Epithelial cell of esophagus (primary cell): ENCODE data around the gene IL17RA.

Experiments
- DNase-seq: peaks from one replicate; pipeline ENCODE4 v3.0.0; 2010; ENCODE audit warnings: low read depth
- H3K4me3 ChIP-seq: 2 replicates; pipeline ENCODE4 v1.5.1; 2011; ENCODE audit warnings: mild to moderate bottlenecking, low read length, control low read depth
- CTCF ChIP-seq: IDR thresholded peaks from 2 replicates; pipeline ENCODE4 v1.5.1; 2011; ENCODE audit warnings: low read depth, mild to moderate bottlenecking, low read length, control low read depth, inconsistent platforms; ENCODE audit not compliant: insufficient read depth; ENCODE audit errors: missing control alignments

Gene IL17RA

GRCh38 chr22:17083811-17084441, 874 bp upstream of the IL17RA start:
- no peak for TF ChIP-seq CTCF
- DNase-seq, result no peak
- H3K4me3 ChIP-seq, result no peak overlapping the region

GRCh38 chr22:17085277-17086181, 729 bp downstream of the IL17RA start:
- peak; percentile 35 for DNase-seq
- peak overlapping the region; percentile 82 for H3K4me3 ChIP-seq
- no peak for TF ChIP-seq CTCF

DNA sequence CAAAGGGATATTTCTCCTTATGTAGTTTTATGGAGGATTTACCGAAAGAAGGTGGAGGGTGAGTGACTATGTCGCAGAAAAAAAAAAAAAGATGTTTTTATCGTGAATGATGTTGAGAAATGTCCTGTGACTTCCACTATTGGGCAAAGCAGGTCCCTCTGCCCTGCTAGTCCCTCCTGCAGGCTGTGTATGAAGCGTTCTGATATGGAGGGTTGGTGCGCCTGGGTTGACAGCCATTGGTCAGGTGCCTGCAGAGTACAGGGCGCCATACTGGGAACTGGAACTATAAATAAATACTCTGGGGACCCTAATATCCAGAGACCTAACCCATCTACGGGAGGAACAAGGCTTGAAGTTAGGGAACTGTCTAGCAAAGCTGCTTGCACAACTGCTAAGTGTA, 1.5 kb downstream of the IL17RA start:
- TF ChIP-seq CTCF, result no peak
- peak overlapping the region; percentile 82 for H3K4me3 ChIP-seq
- DNase-seq, result no peak

- no peak for DNase-seq
- TF ChIP-seq CTCF, result no peak
- H3K4me3 ChIP-seq, result no peak overlapping the region
These were observed 2.1 kb downstream of the IL17RA start for GRCh38 chr22:17086788-17087497.

- no peak overlapping the region for H3K4me3 ChIP-seq
- DNase-seq, result no peak
- TF ChIP-seq CTCF, result no peak
These were observed 2.8 kb downstream of the IL17RA start for GRCh38 chr22:17087498-17088131.

DNA sequence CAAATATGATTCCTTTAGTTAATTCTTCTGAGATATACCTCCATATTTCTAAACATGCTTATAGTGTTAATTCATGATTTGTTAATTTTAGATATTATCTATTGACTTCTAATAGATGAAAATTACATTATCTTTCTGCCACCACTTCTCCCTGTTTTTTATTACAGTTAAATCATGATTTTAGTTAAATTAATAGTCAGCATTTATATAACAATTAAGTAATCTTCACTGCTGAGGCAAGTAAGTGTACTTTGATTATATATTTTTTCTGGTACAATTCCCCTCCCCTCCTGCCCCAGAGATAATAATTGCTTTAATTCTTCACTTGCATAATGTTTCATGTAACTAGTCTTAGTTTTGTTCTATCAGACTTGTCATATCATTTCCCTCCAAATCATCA, 5.8 kb downstream of the IL17RA start:
- TF ChIP-seq CTCF, result no peak
- H3K4me3 ChIP-seq, result no peak overlapping the region
- DNase-seq, result no peak
